ENCODE measurements around the gene SH3BP1.
A peak's percentile ranks its signal among the peaks of the same experiment; 100 is the strongest.

Gene SH3BP1

GRCh38 chr22:37628830-37629229 lies 10.6 kb upstream of the SH3BP1 start:
- no peak for DNase-seq
- H3K4me3 ChIP-seq (ENCODE audit: insufficient read depth in 1 of 2, low read depth in 1 of 2, low read length in 2 of 2) = no peak overlapping the region
- peaks cover 58% of the 10 kb centered on the region for H3K4me1 ChIP-seq (ENCODE audit: control insufficient read depth, insufficient read depth, low read depth, low read length)
- no peak overlapping the region for H3K4ac ChIP-seq (ENCODE audit: low read depth in 1 of 2, low read length in 2 of 2)
- H2BK12ac ChIP-seq (ENCODE audit: low read length in 2 of 2) = peak overlapping the region in 1 of 2 experiments; percentile 18
- no peak overlapping the region for H3K18ac ChIP-seq (ENCODE audit: low read depth in 1 of 2, low read length in 2 of 2)
- no peak overlapping the region for H3K9ac ChIP-seq (ENCODE audit: low read length)
- H4K8ac ChIP-seq (ENCODE audit: low read length) = no peak overlapping the region
- peaks cover 36 to 76% of the 10 kb centered on the region in 2 experiments for H3K36me3 ChIP-seq (ENCODE audit: control insufficient read depth in 1 of 2, insufficient read depth in 2 of 2, low read depth in 1 of 2, low read length in 2 of 2)
- WGBS = 92% methylated on average over 8 of the region's 8 CpGs
- H2BK120ac ChIP-seq (ENCODE audit: low read depth, low read length) = no peak overlapping the region
- H3K27me3 ChIP-seq (ENCODE audit: control insufficient read depth in 1 of 2, insufficient read depth in 1 of 2, low read length in 2 of 2) = no peaks in the 10 kb centered on the region
- no peak overlapping the region for H3K23ac ChIP-seq (ENCODE audit: low read length in 2 of 2)
- H3K14ac ChIP-seq (ENCODE audit: low read length in 2 of 2) = peak overlapping the region in 1 of 2 experiments; percentile 62
- H3K27ac ChIP-seq (ENCODE audit: low read length, poor library complexity, severe bottlenecking) = no peak overlapping the region
- peaks cover 4% of the 10 kb centered on the region for H3K79me1 ChIP-seq (replicated peaks; ENCODE audit: low read length, poor library complexity, severe bottlenecking)
- H4K91ac ChIP-seq (ENCODE audit: low read length) = no peak overlapping the region
- no peaks in the 10 kb centered on the region for H3K9me3 ChIP-seq (ENCODE audit: control insufficient read depth, low read length)
- H2BK15ac ChIP-seq (ENCODE audit: low read depth, poor library complexity, severe bottlenecking) = no peak overlapping the region
- H2AK5ac ChIP-seq (ENCODE audit: low read length, severe bottlenecking) = no peak overlapping the region
- H3K4me2 ChIP-seq (ENCODE audit: low read length, poor library complexity, severe bottlenecking) = no peak overlapping the region
- H2BK5ac ChIP-seq (ENCODE audit: low read depth, low read length, poor library complexity, severe bottlenecking) = no peak overlapping the region
- no peak overlapping the region for H2AFZ ChIP-seq (ENCODE audit: low read depth, low read length)

GRCh38 chr22:37629928-37630327 lies 9.5 kb upstream of the SH3BP1 start:
- H3K14ac ChIP-seq (ENCODE audit: low read length in 2 of 2) = no peak overlapping the region
- H4K91ac ChIP-seq (ENCODE audit: low read length) = no peak overlapping the region
- no peak overlapping the region for H3K18ac ChIP-seq (ENCODE audit: low read depth in 1 of 2, low read length in 2 of 2)
- H2AFZ ChIP-seq (ENCODE audit: low read depth, low read length) = no peak overlapping the region
- no peaks in the 10 kb centered on the region for H3K9me3 ChIP-seq (ENCODE audit: control insufficient read depth, low read length)
- no peak overlapping the region for H3K23ac ChIP-seq (ENCODE audit: low read length in 2 of 2)
- no peak overlapping the region for H2BK12ac ChIP-seq (ENCODE audit: low read length in 2 of 2)
- H3K4ac ChIP-seq (ENCODE audit: low read depth in 1 of 2, low read length in 2 of 2) = no peak overlapping the region
- no peak overlapping the region for H2AK5ac ChIP-seq (ENCODE audit: low read length, severe bottlenecking)
- H3K27me3 ChIP-seq (ENCODE audit: control insufficient read depth in 1 of 2, insufficient read depth in 1 of 2, low read length in 2 of 2) = no peaks in the 10 kb centered on the region
- H3K4me1 ChIP-seq (ENCODE audit: control insufficient read depth, insufficient read depth, low read depth, low read length) = peaks cover 63% of the 10 kb centered on the region
- no peak overlapping the region for H4K8ac ChIP-seq (ENCODE audit: low read length)
- no peak overlapping the region for H3K4me3 ChIP-seq (ENCODE audit: insufficient read depth in 1 of 2, low read depth in 1 of 2, low read length in 2 of 2)
- H3K36me3 ChIP-seq (ENCODE audit: control insufficient read depth in 1 of 2, insufficient read depth in 2 of 2, low read depth in 1 of 2, low read length in 2 of 2) = peaks cover 28 to 66% of the 10 kb centered on the region in 2 experiments
- H3K9ac ChIP-seq (ENCODE audit: low read length) = no peak overlapping the region
- H2BK15ac ChIP-seq (ENCODE audit: low read depth, poor library complexity, severe bottlenecking) = no peak overlapping the region
- no peak overlapping the region for H3K27ac ChIP-seq (ENCODE audit: low read length, poor library complexity, severe bottlenecking)
- H3K79me1 ChIP-seq (replicated peaks; ENCODE audit: low read length, poor library complexity, severe bottlenecking) = peaks cover under 1% of the 10 kb centered on the region
- no peak for DNase-seq
- no peak overlapping the region for H2BK120ac ChIP-seq (ENCODE audit: low read depth, low read length)
- 95% methylated on average over 10 of the region's 10 CpGs for WGBS
- no peak overlapping the region for H2BK5ac ChIP-seq (ENCODE audit: low read depth, low read length, poor library complexity, severe bottlenecking)
- H3K4me2 ChIP-seq (ENCODE audit: low read length, poor library complexity, severe bottlenecking) = no peak overlapping the region

DNA sequence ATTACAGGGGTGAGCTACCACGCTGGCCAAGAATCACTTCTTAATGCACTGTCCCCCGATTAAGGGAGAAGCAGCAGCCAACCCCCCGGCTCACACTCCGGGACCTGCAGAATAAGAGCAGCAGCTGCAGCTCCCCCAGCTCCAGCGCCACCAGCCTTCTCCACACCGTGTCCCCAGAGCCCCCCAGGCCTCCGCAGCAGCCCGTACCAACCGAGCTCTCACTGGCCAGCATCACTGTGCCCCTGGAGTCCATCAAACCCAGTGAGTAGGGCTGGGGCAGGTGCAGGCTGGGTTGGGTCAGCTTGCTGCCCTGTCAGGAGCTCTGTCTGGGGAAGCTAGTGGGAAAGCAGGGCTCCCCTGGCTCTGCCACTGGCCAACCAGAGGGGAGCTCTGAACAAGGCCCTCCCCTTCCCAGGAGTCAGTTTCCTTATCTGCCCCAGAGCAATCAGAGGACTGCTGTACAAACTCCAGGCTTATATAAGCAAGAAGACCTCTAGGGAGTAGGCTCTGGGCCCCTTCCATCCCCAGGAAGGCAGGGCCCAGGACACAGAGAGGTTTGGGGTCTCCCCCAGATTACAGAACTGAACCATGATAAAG lies 8.5 kb upstream of the SH3BP1 start:
- H3K9me3 ChIP-seq (ENCODE audit: control insufficient read depth, low read length) = no peaks in the 10 kb centered on the region
- peak overlapping the region in 1 of 2 experiments; percentile 1 for H3K18ac ChIP-seq (ENCODE audit: low read depth in 1 of 2, low read length in 2 of 2)
- H4K91ac ChIP-seq (ENCODE audit: low read length) = peak overlapping the region; percentile 67
- peaks cover 67% of the 10 kb centered on the region for H3K4me1 ChIP-seq (ENCODE audit: control insufficient read depth, insufficient read depth, low read depth, low read length)
- H2BK12ac ChIP-seq (ENCODE audit: low read length in 2 of 2) = no peak overlapping the region
- no peak overlapping the region for H2BK15ac ChIP-seq (ENCODE audit: low read depth, poor library complexity, severe bottlenecking)
- no peak overlapping the region for H3K14ac ChIP-seq (ENCODE audit: low read length in 2 of 2)
- no peak overlapping the region for H3K9ac ChIP-seq (ENCODE audit: low read length)
- no peak overlapping the region for H3K4me3 ChIP-seq (ENCODE audit: insufficient read depth in 1 of 2, low read depth in 1 of 2, low read length in 2 of 2)
- peak overlapping the region; percentile 38 for H2AK5ac ChIP-seq (ENCODE audit: low read length, severe bottlenecking)
- DNase-seq = no peak
- H3K27ac ChIP-seq (ENCODE audit: low read length, poor library complexity, severe bottlenecking) = no peak overlapping the region
- no peak overlapping the region for H3K4me2 ChIP-seq (ENCODE audit: low read length, poor library complexity, severe bottlenecking)
- no peak overlapping the region for H2BK120ac ChIP-seq (ENCODE audit: low read depth, low read length)
- H3K79me1 ChIP-seq (replicated peaks; ENCODE audit: low read length, poor library complexity, severe bottlenecking) = no peaks in the 10 kb centered on the region
- no peak overlapping the region for H2AFZ ChIP-seq (ENCODE audit: low read depth, low read length)
- no peaks in the 10 kb centered on the region for H3K27me3 ChIP-seq (ENCODE audit: control insufficient read depth in 1 of 2, insufficient read depth in 1 of 2, low read length in 2 of 2)
- no peak overlapping the region for H2BK5ac ChIP-seq (ENCODE audit: low read depth, low read length, poor library complexity, severe bottlenecking)
- WGBS = 98% methylated on average over 9 of the region's 9 CpGs
- no peak overlapping the region for H3K4ac ChIP-seq (ENCODE audit: low read depth in 1 of 2, low read length in 2 of 2)
- H4K8ac ChIP-seq (ENCODE audit: low read length) = no peak overlapping the region
- peaks cover 26 to 57% of the 10 kb centered on the region in 2 experiments for H3K36me3 ChIP-seq (ENCODE audit: control insufficient read depth in 1 of 2, insufficient read depth in 2 of 2, low read depth in 1 of 2, low read length in 2 of 2)
- H3K23ac ChIP-seq (ENCODE audit: low read length in 2 of 2) = no peak overlapping the region

DNA sequence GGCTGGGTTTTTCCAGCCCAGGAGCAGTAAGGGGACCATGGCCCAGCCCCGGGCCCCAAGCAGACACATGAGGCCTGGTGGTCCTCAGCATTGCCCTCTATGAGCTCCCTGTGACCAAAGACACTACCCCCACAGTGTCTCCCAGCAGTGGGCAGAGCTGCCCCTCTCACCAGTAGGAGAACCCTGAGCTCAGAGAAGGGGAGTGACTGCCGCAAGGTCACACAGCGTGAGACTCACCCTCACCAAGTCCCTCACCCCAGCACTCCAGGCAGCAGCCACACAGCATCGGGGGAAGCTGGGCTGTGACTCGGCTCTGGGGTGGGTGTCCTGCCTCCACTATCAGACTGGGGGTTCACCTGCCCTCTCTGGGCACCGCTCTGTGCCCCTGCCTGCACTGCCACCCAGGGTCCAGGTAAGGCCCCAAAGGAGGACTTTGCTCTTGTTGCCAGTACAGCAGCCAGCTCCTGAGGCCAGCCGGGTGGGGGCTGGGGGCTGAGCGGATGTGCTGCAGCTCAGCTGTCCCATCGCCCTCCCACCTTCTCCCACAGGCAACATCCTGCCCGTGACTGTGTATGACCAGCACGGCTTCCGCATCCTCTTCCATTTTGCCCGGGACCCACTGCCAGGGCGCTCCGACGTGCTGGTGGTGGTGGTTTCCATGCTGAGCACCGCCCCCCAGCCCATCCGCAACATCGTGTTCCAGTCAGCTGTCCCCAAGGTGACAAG lies 7.9 kb upstream of the SH3BP1 start:
- H4K8ac ChIP-seq (ENCODE audit: low read length) = no peak overlapping the region
- no peak for DNase-seq
- no peak overlapping the region for H3K9ac ChIP-seq (ENCODE audit: low read length)
- H3K23ac ChIP-seq (ENCODE audit: low read length in 2 of 2) = no peak overlapping the region
- H2BK120ac ChIP-seq (ENCODE audit: low read depth, low read length) = peak overlapping the region; percentile 27
- H3K27ac ChIP-seq (ENCODE audit: low read length, poor library complexity, severe bottlenecking) = no peak overlapping the region
- H3K27me3 ChIP-seq (ENCODE audit: control insufficient read depth in 1 of 2, insufficient read depth in 1 of 2, low read length in 2 of 2) = no peaks in the 10 kb centered on the region
- H2BK15ac ChIP-seq (ENCODE audit: low read depth, poor library complexity, severe bottlenecking) = no peak overlapping the region
- H2BK5ac ChIP-seq (ENCODE audit: low read depth, low read length, poor library complexity, severe bottlenecking) = no peak overlapping the region
- H3K4ac ChIP-seq (ENCODE audit: low read depth in 1 of 2, low read length in 2 of 2) = no peak overlapping the region
- no peak overlapping the region for H3K14ac ChIP-seq (ENCODE audit: low read length in 2 of 2)
- H2BK12ac ChIP-seq (ENCODE audit: low read length in 2 of 2) = peak overlapping the region in 1 of 2 experiments; percentile 23
- no peaks in the 10 kb centered on the region for H3K79me1 ChIP-seq (replicated peaks; ENCODE audit: low read length, poor library complexity, severe bottlenecking)
- H3K4me1 ChIP-seq (ENCODE audit: control insufficient read depth, insufficient read depth, low read depth, low read length) = peaks cover 67% of the 10 kb centered on the region
- no peak overlapping the region for H3K4me2 ChIP-seq (ENCODE audit: low read length, poor library complexity, severe bottlenecking)
- H3K36me3 ChIP-seq (ENCODE audit: control insufficient read depth in 1 of 2, insufficient read depth in 2 of 2, low read depth in 1 of 2, low read length in 2 of 2) = peaks cover 26 to 52% of the 10 kb centered on the region in 2 experiments
- no peak overlapping the region for H3K4me3 ChIP-seq (ENCODE audit: insufficient read depth in 1 of 2, low read depth in 1 of 2, low read length in 2 of 2)
- H2AK5ac ChIP-seq (ENCODE audit: low read length, severe bottlenecking) = peak overlapping the region; percentile 58
- peak overlapping the region in 1 of 2 experiments; percentile 6 for H3K18ac ChIP-seq (ENCODE audit: low read depth in 1 of 2, low read length in 2 of 2)
- peak overlapping the region; percentile 76 for H4K91ac ChIP-seq (ENCODE audit: low read length)
- 91% methylated on average over 18 of the region's 19 CpGs for WGBS
- no peak overlapping the region for H2AFZ ChIP-seq (ENCODE audit: low read depth, low read length)
- no peaks in the 10 kb centered on the region for H3K9me3 ChIP-seq (ENCODE audit: control insufficient read depth, low read length)
